ENCODE measurements around the gene DTHD1. TPM values are rescaled to one million over a fixed set of nuclear protein-coding genes. Genes with fewer than 3 reads are reported as not detected.

The DTHD1 gene
- total and polyA plus RNA-seq, 2 of the 8 experiments (the other 6 are each of a cell fraction or from before 2014, with no cell fraction given), result not detected

GRCh38 chr4:36280555-36280954 is 861 bp upstream of the DTHD1 start:
- H3K23ac ChIP-seq (ENCODE audit: insufficient read length), result no peak overlapping the region
- no peaks in the 10 kb centered on the region for H3K23me2 ChIP-seq (ENCODE audit: low read depth, low read length)
- H2BK5ac ChIP-seq (ENCODE audit: low read depth, low read length), result no peak overlapping the region
- H2BK12ac ChIP-seq (ENCODE audit: low read depth, low read length), result no peak overlapping the region
- DNase-seq (ENCODE audit: low read depth in 1 of 2, low spot score in 2 of 2) (no peak), FAIRE-seq (peak; percentile 69)
- H3K9me3 ChIP-seq (ENCODE audit: insufficient read depth in 2 of 2, low read depth in 1 of 2, low read length in 1 of 2), result no peaks in the 10 kb centered on the region
- H3K27me3 ChIP-seq (replicated peaks in 1 of 4; ENCODE audit: control insufficient read depth in 3 of 4, extremely low read depth in 1 of 4, insufficient read depth in 3 of 4, low read length in 3 of 4), result no peaks in the 10 kb centered on the region
- H2AFZ ChIP-seq (ENCODE audit: low read length), result peak overlapping the region; percentile 48
- H3K4me1 ChIP-seq (replicated peaks in 1 of 4; ENCODE audit: control insufficient read depth in 3 of 4, insufficient read depth in 4 of 4, low read length in 3 of 4), result peaks cover 0 to 4% (median under 1%) of the 10 kb centered on the region in 4 experiments; a peak in 1 of 7 replicates
- no peak overlapping the region for H2BK20ac ChIP-seq (ENCODE audit: low read length)
- H3K9ac ChIP-seq (replicated peaks in 1 of 4; ENCODE audit: extremely low read depth in 1 of 4, low read depth in 3 of 4, low read length in 3 of 4), result no peak overlapping the region
- no peak overlapping the region for H3K4me3 ChIP-seq (ENCODE audit: extremely low read depth in 1 of 4, insufficient read depth in 2 of 4, low read depth in 3 of 4, low read length in 4 of 4)
- no peak for TF ChIP-seq SP2 (IDR thresholded peaks at IDR 0.05; ENCODE audit: low read length)
- no peak for TF ChIP-seq SIRT6 (IDR thresholded peaks at IDR 0.05; ENCODE audit: low read length)
- no peak for TF ChIP-seq EGR1 (IDR thresholded peaks at IDR 0.05; ENCODE audit: borderline replicate concordance, low read depth, low read length)
- TF ChIP-seq KDM1A (IDR thresholded peaks at IDR 0.05; ENCODE audit: borderline replicate concordance, low read length), result no peak
- no peak for TF ChIP-seq SP4 (IDR thresholded peaks at IDR 0.05; ENCODE audit: low read length)
- TF ChIP-seq TEAD4 (IDR thresholded peaks at IDR 0.05; ENCODE audit: low read depth, low read length), result 0 out of 2 replicates have a peak, but pooled peaks have one; percentile 18
- no peak overlapping the region for H4K91ac ChIP-seq (replicated peaks; ENCODE audit: insufficient read length, low read length)
- ChIA-PET CTCF (ENCODE audit: partially characterized antibody) (interaction anchor here (1.4 kb wide), 1 partner anchor 10 kb away, joined by 4 read pairs; no protein-coding TSS in a partner anchor), POLR2A (ENCODE audit: partially characterized antibody) (no interaction called here)
- no peak overlapping the region for H3K18ac ChIP-seq (ENCODE audit: extremely low read depth, low read length)
- H4K20me1 ChIP-seq (replicated peaks in 1 of 2; ENCODE audit: control insufficient read depth in 1 of 2, insufficient read depth in 2 of 2, low read length in 2 of 2), result no peaks in the 10 kb centered on the region
- H3K27ac ChIP-seq (ENCODE audit: low read depth, low read length), result no peak overlapping the region
- H2BK15ac ChIP-seq (ENCODE audit: low read length), result no peak overlapping the region
- H3K56ac ChIP-seq (replicated peaks; ENCODE audit: insufficient read length, low read depth, low read length), result no peak overlapping the region
- H4K5ac ChIP-seq (ENCODE audit: insufficient read length, low read depth, low read length), result no peak overlapping the region
- no peaks in the 10 kb centered on the region for H3K79me1 ChIP-seq (ENCODE audit: low read depth, low read length)
- no peak overlapping the region for H3K4me2 ChIP-seq (ENCODE audit: insufficient read depth in 1 of 2, low read depth in 2 of 2, low read length in 2 of 2)
- no peaks in the 10 kb centered on the region for H3K79me2 ChIP-seq (ENCODE audit: control insufficient read depth in 1 of 2, insufficient read depth in 2 of 2, low read length in 2 of 2)
- H4K8ac ChIP-seq (ENCODE audit: extremely low read depth, insufficient read depth, low read length), result no peak overlapping the region
- 83% methylated on average over 4 of the region's 4 CpGs; no CpG with 5 or more reads in 1 of the 2 experiments for WGBS, 2 experiments (ENCODE audit: extremely low coverage in 1 of 2, insufficient coverage in 1 of 2, insufficient read length in 1 of 2, insufficient replicate concordance in 2 of 2, low coverage in 1 of 2, low lambda C conversion rate in 2 of 2, missing lambda C conversion rate in 1 of 2)
- no peak overlapping the region for H2BK120ac ChIP-seq (replicated peaks; ENCODE audit: low read depth, low read length)
- H2AK5ac ChIP-seq (ENCODE audit: low read depth, low read length), result no peak overlapping the region
- H3K14ac ChIP-seq (ENCODE audit: insufficient read length), result no peak overlapping the region
- H3K36me3 ChIP-seq (ENCODE audit: control insufficient read depth in 2 of 4, insufficient read depth in 4 of 4, low read length in 3 of 4), result no peaks in the 10 kb centered on the region
- no peak overlapping the region for H3K4ac ChIP-seq (replicated peaks; ENCODE audit: insufficient read length, low read depth, low read length)
